Renal cortex interstitium (tissue), 15 donors: Measurements from ENCODE around the gene TRIM62. TPM values are rescaled to one million over a fixed set of nuclear protein-coding genes. Genes with fewer than 3 reads are reported as not detected.

Source experiments
- DNase-seq, 11 donors: peaks; one replicate each; pipeline ENCODE4 v3.0.0-alpha.2; 2013; ENCODE audit warnings: low read depth in 9 of 11, low spot score in 4 of 11; ENCODE audit errors: extremely low read depth in 1 of 11
- long read RNA-seq, 16 experiments: transcript quantifications; one replicate each; lab custom pipeline, GENCODE V29; 2026
- polyA plus RNA-seq, 3 donors: library from polyadenylated mRNA; unstranded; fragments of 120-200 nt; gene quantifications; one replicate each; pipeline ENCODE4 v1.2.1, GENCODE V29; 2013; ENCODE audit not compliant: insufficient read length in 3 of 3

Gene TRIM62
- 1 to 10 TPM; 6.3 to 8.6 (median 8.0) TPM for polyA plus RNA-seq
- long read RNA-seq, donor 1, partial matches to known transcripts, result 0 of 3 reads
- long read RNA-seq, donor 1, other reads (novel, unspliced or antisense), result 0 of 3 reads
- long read RNA-seq, donor 2, partial matches to known transcripts, result 137 of 154 reads
- long read RNA-seq, donor 2, other reads (novel, unspliced or antisense), result 16 of 154 reads
- long read RNA-seq, donor 3, partial matches to known transcripts, result 40 of 52 reads
- long read RNA-seq, donor 3, other reads (novel, unspliced or antisense), result 11 of 52 reads
- long read RNA-seq, donor 4, partial matches to known transcripts, result 0 of 1 reads
- long read RNA-seq, donor 4, other reads (novel, unspliced or antisense), result 0 of 1 reads
- long read RNA-seq, donor 5, result 0 reads
- long read RNA-seq, donor 6, partial matches to known transcripts, result 0 of 1 reads
- long read RNA-seq, donor 6, other reads (novel, unspliced or antisense), result 0 of 1 reads
- long read RNA-seq, donor 7, partial matches to known transcripts, result 20 of 26 reads
- long read RNA-seq, donor 7, other reads (novel, unspliced or antisense), result 6 of 26 reads
- long read RNA-seq, donor 8, partial matches to known transcripts, result 0 of 3 reads
- long read RNA-seq, donor 8, other reads (novel, unspliced or antisense), result 0 of 3 reads
- long read RNA-seq, donor 9, partial matches to known transcripts, result 0 of 2 reads
- long read RNA-seq, donor 9, other reads (novel, unspliced or antisense), result 0 of 2 reads
- long read RNA-seq, donor 10, partial matches to known transcripts, result 0 of 1 reads
- long read RNA-seq, donor 10, other reads (novel, unspliced or antisense), result 0 of 1 reads
- long read RNA-seq, donor 11, partial matches to known transcripts, result 0 of 1 reads
- long read RNA-seq, donor 11, other reads (novel, unspliced or antisense), result 0 of 1 reads
- long read RNA-seq, donor 12, result 0 reads
- long read RNA-seq, donor 13, partial matches to known transcripts, result 5 of 7 reads
- long read RNA-seq, donor 13, other reads (novel, unspliced or antisense), result 0 of 7 reads
- long read RNA-seq, donor 14, result 0 reads
- long read RNA-seq, donor 15, partial matches to known transcripts, result 0 of 1 reads
- long read RNA-seq, donor 15, other reads (novel, unspliced or antisense), result 0 of 1 reads
- long read RNA-seq, donor 16, partial matches to known transcripts, result 0 of 3 reads
- long read RNA-seq, donor 16, other reads (novel, unspliced or antisense), result 0 of 3 reads

DNA sequence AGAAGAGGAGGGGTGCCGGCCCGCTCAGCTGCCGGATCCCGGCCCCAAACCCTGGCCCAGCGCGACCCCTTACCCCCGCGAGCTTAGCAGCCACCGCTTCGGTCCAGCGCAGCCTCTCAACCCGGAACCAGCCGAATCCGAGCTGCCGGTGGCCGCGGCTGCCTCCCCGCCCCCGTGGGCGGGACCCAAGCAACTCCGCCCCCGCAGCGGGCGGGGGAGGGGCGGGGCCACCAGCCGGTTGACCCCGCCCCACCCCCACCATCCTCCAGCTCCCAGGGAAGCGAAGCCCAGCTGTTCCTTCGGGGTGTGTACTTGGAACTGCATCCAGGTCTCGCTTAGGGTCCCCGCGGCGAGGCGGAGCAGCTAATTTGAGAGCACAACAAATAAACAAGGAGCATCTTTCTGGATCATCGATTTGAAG lies at the start of gene TRIM62:
Gene TRIM62 (minus strand): TSS at position 123 of the 421 bp plus-strand sequence. CDS start 611 bp downstream, outside the sequence.
- DNase-seq, result peak; percentile 82 to 93 (median 89)

DNA sequence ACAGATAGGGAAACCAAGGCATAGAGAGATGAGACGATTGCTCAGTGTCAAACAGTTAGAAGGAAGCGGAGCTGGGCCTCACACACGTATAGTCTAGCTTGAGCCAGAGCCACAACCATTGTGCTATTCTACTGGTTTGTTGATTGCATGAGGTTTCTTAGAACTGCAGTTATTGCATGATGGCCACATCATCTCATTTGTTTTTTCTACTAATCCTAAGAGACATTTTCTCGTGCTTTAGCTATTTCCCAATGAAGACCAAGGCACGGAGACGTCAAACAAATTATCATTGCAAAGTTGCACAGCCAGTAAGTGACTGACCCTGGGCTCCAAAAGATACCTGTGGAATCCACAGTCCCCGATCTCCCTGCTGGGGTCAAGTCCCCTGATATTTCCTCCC lies 49.3 kb upstream of the TRIM62 start:
- no peak for DNase-seq

GRCh38 chr1:33228935-33229487 lies 47.2 kb upstream of the TRIM62 start:
- peak in 3 of 11 donors; percentile 53 to 66 (median 56) for DNase-seq

- DNase-seq, result no peak
Measured at GRCh38 chr1:33225586-33225985, 43.7 kb upstream of the TRIM62 start.

GRCh38 chr1:33224166-33224707 lies 42.4 kb upstream of the TRIM62 start:
- DNase-seq, result no peak

- no peak for DNase-seq
Measured at GRCh38 chr1:33222381-33222780, 40.5 kb upstream of the TRIM62 start.

GRCh38 chr1:33221385-33221758 lies 39.5 kb upstream of the TRIM62 start:
- DNase-seq, result no peak

DNA sequence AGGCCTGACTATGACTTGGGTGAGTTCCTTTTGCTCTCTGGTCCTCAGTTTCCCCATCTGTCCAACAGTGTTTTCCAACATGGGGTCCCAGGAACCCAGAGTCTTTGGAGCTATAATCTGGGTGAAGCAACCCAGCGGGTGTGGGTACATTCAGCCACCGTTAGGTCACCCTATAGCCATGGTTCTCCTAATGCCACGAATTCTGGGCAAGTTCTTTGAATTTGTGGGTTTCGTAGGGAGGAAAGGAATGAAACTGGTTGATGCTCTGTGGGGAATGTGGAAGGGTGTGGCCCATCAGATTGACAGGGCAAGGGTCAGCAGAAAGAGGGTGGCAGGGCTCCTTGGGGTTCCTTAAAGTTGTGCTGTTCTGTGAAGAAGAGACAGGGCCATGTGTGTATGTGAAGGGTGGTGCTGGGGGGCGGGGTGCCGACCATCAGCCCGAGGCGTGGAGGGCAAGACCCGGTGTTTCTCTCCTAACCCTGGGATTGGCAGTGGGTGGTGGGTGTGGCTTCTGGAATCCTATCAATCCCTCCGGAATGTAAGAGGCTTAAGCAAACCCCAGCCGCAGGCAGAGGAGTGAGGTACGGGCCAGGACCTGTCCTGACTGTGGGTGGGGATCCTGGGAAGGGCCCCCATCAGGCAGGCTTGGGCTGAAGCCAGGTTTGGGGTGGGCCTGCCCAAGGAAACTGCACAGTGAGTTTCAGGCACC lies 39.0 kb upstream of the TRIM62 start:
- DNase-seq, result no peak

GRCh38 chr1:33219886-33220661 lies 38.2 kb upstream of the TRIM62 start:
- no peak for DNase-seq

DNA sequence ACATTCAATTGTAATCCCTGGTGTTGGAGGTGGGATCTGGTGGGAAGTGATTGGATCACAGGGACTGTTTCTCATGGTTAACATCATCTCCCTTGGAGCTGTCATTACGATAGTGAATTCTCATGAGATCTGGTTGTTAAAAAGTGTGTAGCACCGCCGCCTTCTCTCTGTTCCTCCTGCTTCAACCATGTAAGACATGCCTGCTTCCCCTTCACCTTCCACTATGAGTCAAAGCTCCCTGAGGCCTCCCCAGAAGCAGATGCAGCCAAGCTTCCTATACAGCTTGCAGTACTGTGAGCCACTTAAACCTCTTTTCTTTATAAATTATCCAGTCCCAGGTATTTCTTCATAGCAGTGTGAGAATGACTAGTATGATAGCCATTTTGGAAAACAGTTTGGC lies 30.1 kb upstream of the TRIM62 start:
- no peak for DNase-seq

DNA sequence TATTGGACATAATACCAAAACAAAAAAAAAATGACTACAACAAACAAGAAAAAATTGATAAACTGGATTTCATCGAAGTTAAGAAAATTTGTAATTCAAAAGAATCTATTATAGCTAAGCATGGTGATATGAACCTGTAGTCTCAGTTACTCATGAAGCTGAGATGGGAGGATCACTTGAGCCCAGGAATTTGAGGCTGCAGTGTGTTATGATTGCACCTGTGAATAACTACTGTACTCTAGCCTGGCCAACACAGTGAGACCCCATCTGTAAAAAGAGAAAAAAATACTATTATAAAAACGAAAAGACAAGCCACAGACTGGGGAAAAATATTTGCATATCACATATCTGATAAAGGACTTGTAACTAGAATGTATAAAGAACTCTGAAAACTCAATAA lies 24.5 kb upstream of the TRIM62 start:
- no peak for DNase-seq

DNA sequence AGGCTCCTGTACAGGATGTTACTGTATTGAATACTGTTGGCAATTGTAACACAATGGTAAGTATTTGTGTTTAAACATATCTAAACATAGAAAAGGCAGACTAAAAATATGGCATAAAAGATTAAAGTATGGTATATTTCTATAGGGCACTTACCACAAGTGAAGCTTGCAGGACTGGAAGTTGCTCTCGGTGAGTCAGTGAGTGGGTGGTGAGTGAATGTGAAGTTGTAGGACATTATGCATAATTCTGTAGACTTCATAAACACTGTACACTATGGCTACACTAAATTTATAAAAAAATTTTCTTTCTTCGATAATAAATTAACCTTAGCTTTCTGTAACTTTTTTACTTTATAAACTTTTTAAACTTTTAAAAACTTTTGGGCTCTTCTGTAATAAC lies 13.7 kb upstream of the TRIM62 start:
- DNase-seq, result no peak

DNA sequence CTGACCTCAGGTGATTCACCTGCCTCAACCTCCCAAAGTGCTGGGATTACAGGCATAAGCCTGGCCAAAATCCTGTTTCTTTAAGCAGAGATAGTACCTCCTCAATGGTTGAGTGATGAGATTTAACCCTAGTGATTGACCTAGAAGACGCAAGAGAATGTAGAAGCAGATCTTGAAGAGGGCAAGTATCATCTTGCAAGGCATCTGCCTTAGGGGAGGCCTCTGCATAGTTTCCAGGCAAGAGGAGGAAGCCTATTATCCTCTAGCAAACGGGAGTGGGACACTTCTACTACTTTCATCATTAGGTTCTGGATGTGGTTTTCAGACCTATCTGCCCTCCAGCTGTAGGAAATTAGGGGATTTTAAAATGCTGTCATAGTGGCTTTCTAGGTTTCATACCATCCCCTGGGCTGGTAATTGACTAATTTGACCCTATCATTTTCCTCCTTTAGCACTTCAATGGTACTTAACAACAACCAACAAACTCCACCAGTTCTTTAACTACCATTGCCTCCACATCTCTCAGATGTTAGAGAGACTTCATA lies 10.0 kb upstream of the TRIM62 start:
- DNase-seq, result no peak

DNA sequence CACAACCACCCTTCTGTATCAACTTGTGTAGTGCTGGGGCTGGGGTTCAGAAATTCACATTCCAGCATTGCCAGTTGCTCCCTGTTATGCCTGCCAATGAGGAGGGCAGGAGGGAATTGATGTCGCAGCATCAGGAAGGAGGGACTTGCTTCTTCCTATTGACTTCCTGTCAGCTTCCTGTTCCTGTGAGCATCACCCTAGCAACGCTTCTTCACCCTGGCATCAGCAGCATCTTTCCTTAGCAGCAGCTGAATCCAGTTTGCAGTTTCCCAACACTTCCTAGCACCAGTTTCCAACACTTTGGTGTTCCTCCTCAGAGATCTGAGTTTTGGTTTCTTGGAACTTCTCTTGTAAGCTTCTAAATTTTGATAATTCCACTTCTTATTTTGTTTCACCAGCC lies 8.9 kb upstream of the TRIM62 start:
- DNase-seq, result no peak

DNA sequence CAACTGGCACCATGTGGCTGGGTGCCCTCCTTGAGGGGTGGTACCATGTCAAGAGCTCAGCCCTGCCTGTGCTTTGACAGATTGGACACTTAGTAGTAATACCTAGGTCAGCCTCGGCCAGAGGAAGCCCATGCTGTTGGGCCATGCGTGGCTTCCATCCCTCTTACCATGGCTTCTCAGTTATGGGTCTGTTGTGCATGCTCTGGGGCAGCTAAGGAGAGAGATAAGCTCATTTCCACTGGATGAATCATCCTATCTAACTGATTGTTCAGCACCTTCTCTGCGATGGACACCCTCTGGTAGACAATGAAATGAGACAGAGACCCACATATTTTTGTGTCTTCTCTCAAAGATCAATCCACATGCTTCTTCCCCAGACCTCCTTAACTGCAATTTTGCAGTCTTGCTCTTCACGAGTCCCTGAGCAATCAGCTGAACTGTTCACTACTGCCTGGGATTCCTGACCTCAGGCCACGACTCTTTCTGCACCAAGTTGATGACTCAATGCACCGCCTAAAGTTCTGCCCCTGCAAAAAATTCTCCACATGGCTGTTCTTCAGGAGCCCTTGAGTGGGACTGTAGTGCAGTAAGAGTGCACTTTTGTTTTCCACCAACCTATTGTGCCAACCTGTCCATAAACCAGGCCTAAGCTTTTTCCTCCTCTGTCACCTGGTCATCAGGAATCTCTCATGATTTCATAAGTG lies 6.9 kb upstream of the TRIM62 start:
- no peak for DNase-seq

DNA sequence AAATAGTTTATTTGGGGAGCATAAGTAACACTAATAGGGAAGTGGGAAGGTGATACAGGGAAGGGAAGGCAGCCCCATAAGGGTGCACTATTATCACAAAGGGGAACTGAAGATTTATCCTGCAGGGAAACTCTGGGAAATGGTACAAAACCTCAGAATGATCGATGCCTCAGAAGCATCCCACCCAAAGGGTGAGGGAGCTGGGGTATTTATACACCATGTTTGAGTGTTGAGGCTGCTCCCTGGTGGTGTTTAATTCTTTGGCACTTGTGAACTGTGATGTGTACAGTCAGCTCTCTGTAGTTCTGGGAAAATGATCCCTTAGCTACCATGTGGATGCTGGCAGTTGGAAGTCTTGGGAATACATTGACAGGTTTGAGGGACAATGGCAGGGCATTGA lies 5.1 kb upstream of the TRIM62 start:
- DNase-seq, result no peak

- no peak for DNase-seq
Measured at GRCh38 chr1:33185541-33185940, 3.7 kb upstream of the TRIM62 start.
